ENCODE data around the gene PRSS36. TPM values are rescaled to one million over a fixed set of nuclear protein-coding genes. Genes with fewer than 3 reads are reported as not detected.

The PRSS36 gene
- total RNA-seq, 1 experiment from 2014 or later, result 1.6 TPM

DNA sequence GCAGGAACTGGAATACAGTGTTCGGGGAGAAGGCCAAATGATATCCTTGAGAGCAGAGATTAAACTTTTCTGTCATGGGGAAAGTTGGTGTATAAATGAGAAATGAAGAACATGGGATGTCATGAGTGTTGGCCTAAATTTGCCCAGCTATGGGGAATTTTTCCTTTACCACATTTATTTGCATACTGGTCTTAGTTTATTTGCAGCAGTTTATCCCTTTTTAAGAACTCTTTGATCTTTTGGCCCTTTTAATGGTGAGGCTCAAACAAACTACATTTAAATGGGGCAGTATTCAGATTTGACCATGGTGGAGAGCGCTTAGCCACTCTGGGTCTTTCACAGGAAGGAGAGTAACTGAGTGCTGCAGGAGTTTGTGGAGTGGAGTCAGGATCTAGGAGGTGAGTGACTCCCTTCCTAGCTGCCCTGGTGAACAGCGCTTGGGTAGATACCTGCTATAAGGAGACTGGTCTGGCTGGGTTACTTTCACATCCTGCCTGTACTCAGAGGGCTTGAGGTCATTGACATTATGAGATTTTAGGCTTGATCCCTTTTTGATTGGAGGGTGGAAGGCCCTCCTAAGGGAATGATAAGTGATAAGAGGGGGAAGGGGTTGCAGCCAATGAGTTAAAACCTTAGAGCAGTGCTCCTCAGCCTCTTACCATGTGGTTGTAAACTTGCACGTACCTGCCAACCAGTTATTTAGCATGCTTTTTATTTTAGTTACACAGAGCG lies 42.0 kb upstream of the PRSS36 start:
- no peaks in the 10 kb centered on the region for H3K27me3 Mint-ChIP-seq (ENCODE audit: insufficient read depth, unreplicated experiment)
- TF ChIP-seq, protein P1, sequence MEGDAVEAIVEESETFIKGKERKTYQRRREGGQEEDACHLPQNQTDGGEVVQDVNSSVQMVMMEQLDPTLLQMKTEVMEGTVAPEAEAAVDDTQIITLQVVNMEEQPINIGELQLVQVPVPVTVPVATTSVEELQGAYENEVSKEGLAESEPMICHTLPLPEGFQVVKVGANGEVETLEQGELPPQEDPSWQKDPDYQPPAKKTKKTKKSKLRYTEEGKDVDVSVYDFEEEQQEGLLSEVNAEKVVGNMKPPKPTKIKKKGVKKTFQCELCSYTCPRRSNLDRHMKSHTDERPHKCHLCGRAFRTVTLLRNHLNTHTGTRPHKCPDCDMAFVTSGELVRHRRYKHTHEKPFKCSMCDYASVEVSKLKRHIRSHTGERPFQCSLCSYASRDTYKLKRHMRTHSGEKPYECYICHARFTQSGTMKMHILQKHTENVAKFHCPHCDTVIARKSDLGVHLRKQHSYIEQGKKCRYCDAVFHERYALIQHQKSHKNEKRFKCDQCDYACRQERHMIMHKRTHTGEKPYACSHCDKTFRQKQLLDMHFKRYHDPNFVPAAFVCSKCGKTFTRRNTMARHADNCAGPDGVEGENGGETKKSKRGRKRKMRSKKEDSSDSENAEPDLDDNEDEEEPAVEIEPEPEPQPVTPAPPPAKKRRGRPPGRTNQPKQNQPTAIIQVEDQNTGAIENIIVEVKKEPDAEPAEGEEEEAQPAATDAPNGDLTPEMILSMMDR (IDR thresholded peaks at IDR 0.05; ENCODE audit: insufficient read depth in 1 of 2, low read depth in 1 of 2, low read length in 1 of 2, severe bottlenecking in 1 of 2, unreplicated experiment in 1 of 2), result no peak
- H3K36me3 ChIP-seq (ENCODE audit: control insufficient read depth, insufficient read depth, low read length), result peaks cover 10% of the 10 kb centered on the region
- peaks cover 99% of the 10 kb centered on the region for H3K36me3 Mint-ChIP-seq (ENCODE audit: insufficient read depth, unreplicated experiment)
- intact Hi-C loops (cut with micrococcal nuclease; ENCODE audit: unreplicated experiment), result no loop called here
- DNase-seq, result no peak
- no peaks in the 10 kb centered on the region for H3K9me3 ChIP-seq
- H3K27me3 ChIP-seq (replicated peaks; ENCODE audit: control insufficient read depth, insufficient read depth, low read length), result no peaks in the 10 kb centered on the region
- CTCF ChIA-PET, result no interaction called here
- no peak overlapping the region for H3K4me3 ChIP-seq (ENCODE audit: low read depth, low read length)
- no peaks in the 10 kb centered on the region for H3K4me1 ChIP-seq
- H3K9me3 Mint-ChIP-seq (ENCODE audit: unreplicated experiment), result no peaks in the 10 kb centered on the region
- no peak overlapping the region for H3K27ac Mint-ChIP-seq (ENCODE audit: unreplicated experiment)
- H3K4me3 Mint-ChIP-seq (ENCODE audit: unreplicated experiment), result no peak overlapping the region
- H3K4me1 Mint-ChIP-seq (ENCODE audit: low read depth, unreplicated experiment), result peaks cover 6% of the 10 kb centered on the region
- no TSS peak for BruUV-seq (replicated peaks)
- POLR2A ChIA-PET, result no interaction called here

- no peaks in the 10 kb centered on the region for H3K9me3 Mint-ChIP-seq (ENCODE audit: unreplicated experiment)
- no peak overlapping the region for H3K4me3 ChIP-seq (ENCODE audit: low read depth, low read length)
- ChIA-PET CTCF (no interaction called here), POLR2A (interaction anchor here (0.5 kb wide), 1 partner anchor 492 kb away, joined by 3 read pairs; the partner anchor contains the start of gene SRCAP)
- H3K27me3 ChIP-seq (replicated peaks; ENCODE audit: control insufficient read depth, insufficient read depth, low read length), result no peaks in the 10 kb centered on the region
- DNase-seq, result no peak
- intact Hi-C loops (cut with micrococcal nuclease; ENCODE audit: unreplicated experiment), result no loop called here
- no peak overlapping the region for H3K4me3 Mint-ChIP-seq (ENCODE audit: unreplicated experiment)
- H3K27ac Mint-ChIP-seq (ENCODE audit: unreplicated experiment), result peak overlapping the region; percentile 31
- TF ChIP-seq, protein P1 (IDR thresholded peaks at IDR 0.05; ENCODE audit: insufficient read depth in 1 of 2, low read depth in 1 of 2, low read length in 1 of 2, severe bottlenecking in 1 of 2, unreplicated experiment in 1 of 2), result no peak
- H3K9me3 ChIP-seq, result no peaks in the 10 kb centered on the region
- peaks cover 10% of the 10 kb centered on the region for H3K36me3 ChIP-seq (ENCODE audit: control insufficient read depth, insufficient read depth, low read length)
- H3K4me1 ChIP-seq, result no peaks in the 10 kb centered on the region
- no TSS peak for BruUV-seq (replicated peaks)
- H3K4me1 Mint-ChIP-seq (ENCODE audit: low read depth, unreplicated experiment), result peaks cover 11% of the 10 kb centered on the region
- no peaks in the 10 kb centered on the region for H3K27me3 Mint-ChIP-seq (ENCODE audit: insufficient read depth, unreplicated experiment)
- H3K36me3 Mint-ChIP-seq (ENCODE audit: insufficient read depth, unreplicated experiment), result peaks cover 100% of the 10 kb centered on the region
Observed at GRCh38 chr16:31190818-31191444, 41.1 kb upstream of the PRSS36 start.

GRCh38 chr16:31190061-31190460 lies 40.2 kb upstream of the PRSS36 start:
- intact Hi-C loops (cut with micrococcal nuclease; ENCODE audit: unreplicated experiment), result no loop called here
- no peaks in the 10 kb centered on the region for H3K27me3 Mint-ChIP-seq (ENCODE audit: insufficient read depth, unreplicated experiment)
- Histone ChIP-seq H3K4me1 (no peaks in the 10 kb centered on the region), H3K36me3 (ENCODE audit: control insufficient read depth, insufficient read depth, low read length) (peaks cover 12% of the 10 kb centered on the region), H3K9me3 (no peaks in the 10 kb centered on the region), H3K27me3 (replicated peaks; ENCODE audit: control insufficient read depth, insufficient read depth, low read length) (no peaks in the 10 kb centered on the region), H3K4me3 (ENCODE audit: low read depth, low read length) (no peak overlapping the region)
- H3K27ac Mint-ChIP-seq (ENCODE audit: unreplicated experiment), result peak overlapping the region; percentile 64
- POLR2A ChIA-PET, result no interaction called here
- TF ChIP-seq, protein P1 (IDR thresholded peaks at IDR 0.05; ENCODE audit: insufficient read depth in 1 of 2, low read depth in 1 of 2, low read length in 1 of 2, severe bottlenecking in 1 of 2, unreplicated experiment in 1 of 2), result no peak
- BruUV-seq (replicated peaks), result no TSS peak
- H3K4me1 Mint-ChIP-seq (ENCODE audit: low read depth, unreplicated experiment), result peaks cover 15% of the 10 kb centered on the region
- DNase-seq, result no peak
- CTCF ChIA-PET, result interaction anchor here (0.8 kb wide), 1 partner anchor 51 kb away, joined by 3 read pairs; no protein-coding TSS in a partner anchor
- no peaks in the 10 kb centered on the region for H3K9me3 Mint-ChIP-seq (ENCODE audit: unreplicated experiment)
- H3K36me3 Mint-ChIP-seq (ENCODE audit: insufficient read depth, unreplicated experiment), result peaks cover 100% of the 10 kb centered on the region
- no peak overlapping the region for H3K4me3 Mint-ChIP-seq (ENCODE audit: unreplicated experiment)

All from Caco-2 (cell line).